HG03469 (cell line): ENCODE measurements around the gene CLDN5.

Experiments used
- ATAC-seq: cut with Tn5 transposase; IDR thresholded peaks from one replicate; pipeline ENCODE4 v1.9.1; 2021; ENCODE audit warnings: mild to moderate bottlenecking, moderate library complexity, moderate number of reproducible peaks; ENCODE audit not compliant: unreplicated experiment

The CLDN5 gene

GRCh38 chr22:19523240-19524169 lies 705 bp downstream of the CLDN5 start:
- ATAC-seq = no peak

- ATAC-seq = no peak
These were observed 1.4 kb downstream of the CLDN5 start for GRCh38 chr22:19522881-19523239.

- no peak for ATAC-seq
These were observed 1.9 kb downstream of the CLDN5 start for GRCh38 chr22:19522190-19522880.

- no peak for ATAC-seq
These were observed 3.5 kb downstream of the CLDN5 start for GRCh38 chr22:19520566-19521305.

- ATAC-seq = no peak
These were observed 4.2 kb downstream of the CLDN5 start for GRCh38 chr22:19520007-19520406.

- no peak for ATAC-seq
These were observed 4.9 kb downstream of the CLDN5 start for GRCh38 chr22:19519041-19519926.

GRCh38 chr22:19518635-19519034 lies 5.6 kb downstream of the CLDN5 start:
- ATAC-seq = no peak

- no peak for ATAC-seq
These were observed 6.1 kb downstream of the CLDN5 start for GRCh38 chr22:19517919-19518611.

- ATAC-seq = no peak
These were observed 7.1 kb downstream of the CLDN5 start for GRCh38 chr22:19517171-19517500.

GRCh38 chr22:19516378-19517170 lies 7.6 kb downstream of the CLDN5 start:
- no peak for ATAC-seq

GRCh38 chr22:19515654-19516377 lies 8.4 kb downstream of the CLDN5 start:
- ATAC-seq = no peak

- no peak for ATAC-seq
These were observed 9.2 kb downstream of the CLDN5 start for GRCh38 chr22:19514831-19515565.

- no peak for ATAC-seq
These were observed 10.4 kb downstream of the CLDN5 start for GRCh38 chr22:19513823-19514222.

- ATAC-seq = no peak
These were observed 13.3 kb downstream of the CLDN5 start for GRCh38 chr22:19510919-19511341.

GRCh38 chr22:19509923-19510322 lies 14.3 kb downstream of the CLDN5 start:
- no peak for ATAC-seq

GRCh38 chr22:19509191-19509590 lies 15.0 kb downstream of the CLDN5 start:
- no peak for ATAC-seq

- ATAC-seq = no peak
These were observed 16.0 kb downstream of the CLDN5 start for GRCh38 chr22:19508024-19508776.
